GM12878 (cell line): Measurements from ENCODE around the gene UCP1. TPM values are rescaled to one million over a fixed set of nuclear protein-coding genes. Genes with fewer than 3 reads are reported as not detected.

Experiments used
- ATAC-seq: fragments of 200-7000 bp; cut with Tn5 transposase; 3 replicates; pipeline ENCODE4 v1.9.1; 2020; ENCODE audit warnings: mild to moderate bottlenecking, moderate library complexity
- BruUV-seq: library from RNA; stranded (reverse); fragments of 400-500 nt; replicated peaks from 2 replicates; lab custom pipeline; 2021; lab: Mats Ljungman, UMichigan
- CTCF ChIA-PET: fragments of 300-600 bp; sonication (Branson Sonifier 250); formaldehyde crosslinking; extraction: SDS; loops from one replicate; lab custom pipeline; 2021; ENCODE audit warnings: inconsistent platforms; lab: Yijun Ruan, JAX
- POLR2A ChIA-PET: fragments of 350-600 bp; formaldehyde crosslinking; extraction: SDS; loops from one replicate; lab custom pipeline; 2021; ENCODE audit warnings: inconsistent platforms; lab: Charles Lee
- RAD21 ChIA-PET: fragments of 300-600 bp; sonication (Branson Sonifier 250); formaldehyde crosslinking; loops from one replicate; lab custom pipeline; 2023; ENCODE audit warnings: antibody characterized with exemption; ENCODE audit not compliant: unreplicated experiment; lab: Charles Lee
- SMC1A ChIA-PET: fragments of 300-600 bp; sonication (Branson Sonifier 250); formaldehyde crosslinking; loops from one replicate; lab custom pipeline; 2023; ENCODE audit not compliant: unreplicated experiment, uncharacterized antibody; lab: Charles Lee
- DNase-seq: peaks from one replicate; pipeline ENCODE4 v3.0.0-alpha.2; 2011; ENCODE audit warnings: low read depth, low spot score
- FAIRE-seq: peaks from 3 replicates; lab custom pipeline; 2011; peaks lifted over from hg19 to GRCh38; lab: Jason Lieb, UNC
- H2AFZ ChIP-seq: 2 replicates; pipeline ENCODE4 v1.6.0; 2011; ENCODE audit warnings: low read depth, low read length, control low read depth; ENCODE audit not compliant: control insufficient read depth
- H3K27ac ChIP-seq: 2 replicates; pipeline ENCODE4 v1.5.1; 2011; ENCODE audit warnings: control low read depth; ENCODE audit not compliant: control insufficient read depth, insufficient read depth
- H3K27me3 ChIP-seq, 2 experiments: replicated peaks in 1 of 2; 2 replicates each; pipeline versions ENCODE4 v1.6.0 to v1.6.1; 2011; ENCODE audit warnings: low read length in 1 of 2; ENCODE audit not compliant: control insufficient read depth in 2 of 2, insufficient read depth in 2 of 2
- H3K36me3 ChIP-seq, 2 experiments: 2 replicates each; pipeline ENCODE4 v1.5.1; 2011; ENCODE audit warnings: low read length in 1 of 2; ENCODE audit not compliant: control insufficient read depth in 2 of 2, insufficient read depth in 2 of 2
- H3K4me1 ChIP-seq: 2 replicates; pipeline ENCODE4 v1.6.1; 2011; ENCODE audit warnings: mild to moderate bottlenecking, low read length, moderate library complexity, mixed read lengths; ENCODE audit not compliant: control insufficient read depth, insufficient read depth
- H3K4me2 ChIP-seq: 2 replicates; pipeline ENCODE4 v1.6.0; 2011; ENCODE audit warnings: control low read depth; ENCODE audit not compliant: control insufficient read depth, insufficient read depth
- H3K4me3 ChIP-seq: fragments of 200-600 bp; sonication (generic); 2 replicates; pipeline ENCODE4 v1.5.1; 2016
- H3K79me2 ChIP-seq: 2 replicates; pipeline ENCODE4 v1.6.0; 2011; ENCODE audit warnings: low read length; ENCODE audit not compliant: control insufficient read depth, insufficient read depth
- H3K9ac ChIP-seq: 2 replicates; pipeline ENCODE4 v1.8.0; 2011; ENCODE audit warnings: low read length, control low read depth, mixed read lengths; ENCODE audit not compliant: control insufficient read depth, insufficient read depth
- H3K9me3 ChIP-seq: replicated peaks from 3 replicates; pipeline ENCODE4 v1.5.1; 2011; ENCODE audit warnings: mild to moderate bottlenecking, low read length; ENCODE audit not compliant: control insufficient read depth, insufficient read depth
- H4K20me1 ChIP-seq: 2 replicates; pipeline ENCODE4 v1.6.0; 2011; ENCODE audit not compliant: control insufficient read depth, insufficient read depth
- CBX3 ChIP-seq: fragments of 200-600 bp; sonication (generic); IDR thresholded peaks from 2 replicates; pipeline ENCODE4 v1.6.1; 2016; ENCODE audit warnings: low read depth, borderline replicate concordance
- CHD2 ChIP-seq: IDR thresholded peaks from 2 replicates; pipeline ENCODE4 v1.6.1; 2011; ENCODE audit warnings: low read depth, low read length, improper control_type of control experiment, borderline replicate concordance
- CREM ChIP-seq: IDR thresholded peaks from 2 replicates; pipeline ENCODE4 v1.6.1; 2014; ENCODE audit warnings: antibody characterized with exemption, low read depth
- ETV6 ChIP-seq, 2 experiments: fragments of 450-650 bp in 1 of 2; IDR thresholded peaks in 1 of 2; conservative IDR thresholded peaks in 1 of 2; 2 replicates each; pipeline ENCODE4 v1.6.1; 2014; ENCODE audit warnings: antibody characterized with exemption in 1 of 2, borderline replicate concordance in 1 of 2, low read depth in 1 of 2, mild to moderate bottlenecking in 1 of 2, moderate library complexity in 1 of 2
- GATAD2B ChIP-seq: fragments of 450-650 bp; conservative IDR thresholded peaks from 2 replicates; pipeline ENCODE4 v1.6.1; 2017; ENCODE audit warnings: low read depth, mild to moderate bottlenecking, moderate library complexity
- PML ChIP-seq: IDR thresholded peaks from 2 replicates; pipeline ENCODE4 v1.6.1; 2012; ENCODE audit warnings: low read length, inconsistent platforms
- RAD21 ChIP-seq: IDR thresholded peaks from 2 replicates; pipeline ENCODE4 v1.6.1; 2011; ENCODE audit warnings: mild to moderate bottlenecking, low read depth, low read length, moderate library complexity; ENCODE audit not compliant: insufficient read depth
- RELA ChIP-seq: fragments of 450-650 bp; IDR thresholded peaks from 2 replicates; pipeline ENCODE4 v1.8.0; 2014; ENCODE audit warnings: borderline replicate concordance; ENCODE audit not compliant: partially characterized antibody
- RFX5 ChIP-seq: IDR thresholded peaks from 2 replicates; pipeline ENCODE4 v1.6.1; 2011; ENCODE audit warnings: low read depth, low read length, improper control_type of control experiment
- SMC3 ChIP-seq: IDR thresholded peaks from 2 replicates; pipeline ENCODE4 v1.6.1; 2011; ENCODE audit warnings: low read length, improper control_type of control experiment, borderline replicate concordance
- YY1 ChIP-seq: IDR thresholded peaks from 2 replicates; pipeline ENCODE4 v1.6.1; 2011; ENCODE audit warnings: low read depth, mild to moderate bottlenecking, low read length
- ZNF274 ChIP-seq: IDR thresholded peaks from one replicate; pipeline ENCODE4 v1.8.0; 2011; ENCODE audit not compliant: insufficient read length, insufficient read depth
- ZNF622 ChIP-seq: fragments of 450-650 bp; IDR thresholded peaks from 2 replicates; pipeline ENCODE4 v1.6.1; 2017; ENCODE audit warnings: mild to moderate bottlenecking, inconsistent platforms
- WGBS: methylation state at CpG from one replicate; pipeline ENCODE4 v1.1.6; 2016; ENCODE audit warnings: low lambda C conversion rate; ENCODE audit not compliant: insufficient replicate concordance, insufficient coverage; ENCODE audit errors: missing lambda C conversion rate; 5-methylcytosine and 5-hydroxymethylcytosine counted together
- in situ Hi-C: fragments of 300-500 bp; cut with MboI; formaldehyde crosslinking; loops from 9 replicates; pipeline ENCODE4 v1.14.3; 2018; ENCODE audit warnings: mixed read lengths
- intact Hi-C: fragments of 100-400 bp; cut with micrococcal nuclease; formaldehyde crosslinking; loops from one replicate; pipeline ENCODE4 v1.14.2; 2022; ENCODE audit not compliant: unreplicated experiment
- polyA plus RNA-seq, 11 experiments: library from polyadenylated mRNA; depleted of rRNA in 4 of 11; unstranded in 6 of 11; stranded (reverse) in 5 of 11; fragments of >200 nt; fragmentation: Nextera tagmentation in 4 of 11; fragmentation: Illumina TruSeq in 1 of 11; extraction: Ambion mirVana in 4 of 11; extraction: Trizol in 1 of 11; gene quantifications; 1 replicate in 1 of 11; 2 replicates in 10 of 11; pipeline versions ENCODE4 v1.2.1 to v1.2.3, GENCODE V29; 2011 to 2016; ENCODE audit warnings: inconsistent platforms in 2 of 11, missing spikeins in 2 of 11, low read depth in 1 of 11
- total RNA-seq, 4 experiments: library from RNA; depleted of rRNA in 3 of 4; stranded (reverse); fragments of >200 nt in 3 of 4; fragmentation: Illumina TruSeq in 1 of 4; extraction: Trizol in 1 of 4; gene quantifications; 2 replicates each; pipeline versions ENCODE4 v1.2.1 to v1.2.3, GENCODE V29; 2013 to 2021
- TF ChIP-seq, protein P1 (sequence below): fragments of 450-650 bp; IDR thresholded peaks from 2 replicates; pipeline ENCODE4 v1.6.1; 2017; ENCODE audit warnings: mild to moderate bottlenecking, moderate library complexity
- TF ChIP-seq, protein P2 (sequence below): fragments of 450-650 bp; IDR thresholded peaks from 2 replicates; pipeline ENCODE4 v1.6.1; 2018; ENCODE audit warnings: mild to moderate bottlenecking, low read depth, moderate library complexity; ENCODE audit not compliant: partially characterized antibody
- TF ChIP-seq, protein P3 (sequence below): IDR thresholded peaks from 2 replicates; pipeline ENCODE4 v1.6.1; 2011; ENCODE audit warnings: borderline replicate concordance, low read depth, mild to moderate bottlenecking, moderate library complexity, low read length; ENCODE audit not compliant: insufficient read depth, poor library complexity, severe bottlenecking

The UCP1 gene
- total and polyA plus RNA-seq, 10 of the 15 experiments (the other 5 are each of a cell fraction or from before 2014, with no cell fraction given): not detected

- RAD21 ChIA-PET: interaction anchor here (1.1 to 2.8 kb wide), 3 partner anchors 11 to 247 kb away, joined by 3 to 28 read pairs (median 4); partner anchors contain the start of gene ELMOD2
Observed at GRCh38 chr4:140607852-140608251, 39.1 kb upstream of the UCP1 start.

More at GRCh38 chr4:140607852-140608251, 39.1 kb upstream of the UCP1 start:
- no peak for TF ChIP-seq PML
- TF ChIP-seq, protein P1, sequence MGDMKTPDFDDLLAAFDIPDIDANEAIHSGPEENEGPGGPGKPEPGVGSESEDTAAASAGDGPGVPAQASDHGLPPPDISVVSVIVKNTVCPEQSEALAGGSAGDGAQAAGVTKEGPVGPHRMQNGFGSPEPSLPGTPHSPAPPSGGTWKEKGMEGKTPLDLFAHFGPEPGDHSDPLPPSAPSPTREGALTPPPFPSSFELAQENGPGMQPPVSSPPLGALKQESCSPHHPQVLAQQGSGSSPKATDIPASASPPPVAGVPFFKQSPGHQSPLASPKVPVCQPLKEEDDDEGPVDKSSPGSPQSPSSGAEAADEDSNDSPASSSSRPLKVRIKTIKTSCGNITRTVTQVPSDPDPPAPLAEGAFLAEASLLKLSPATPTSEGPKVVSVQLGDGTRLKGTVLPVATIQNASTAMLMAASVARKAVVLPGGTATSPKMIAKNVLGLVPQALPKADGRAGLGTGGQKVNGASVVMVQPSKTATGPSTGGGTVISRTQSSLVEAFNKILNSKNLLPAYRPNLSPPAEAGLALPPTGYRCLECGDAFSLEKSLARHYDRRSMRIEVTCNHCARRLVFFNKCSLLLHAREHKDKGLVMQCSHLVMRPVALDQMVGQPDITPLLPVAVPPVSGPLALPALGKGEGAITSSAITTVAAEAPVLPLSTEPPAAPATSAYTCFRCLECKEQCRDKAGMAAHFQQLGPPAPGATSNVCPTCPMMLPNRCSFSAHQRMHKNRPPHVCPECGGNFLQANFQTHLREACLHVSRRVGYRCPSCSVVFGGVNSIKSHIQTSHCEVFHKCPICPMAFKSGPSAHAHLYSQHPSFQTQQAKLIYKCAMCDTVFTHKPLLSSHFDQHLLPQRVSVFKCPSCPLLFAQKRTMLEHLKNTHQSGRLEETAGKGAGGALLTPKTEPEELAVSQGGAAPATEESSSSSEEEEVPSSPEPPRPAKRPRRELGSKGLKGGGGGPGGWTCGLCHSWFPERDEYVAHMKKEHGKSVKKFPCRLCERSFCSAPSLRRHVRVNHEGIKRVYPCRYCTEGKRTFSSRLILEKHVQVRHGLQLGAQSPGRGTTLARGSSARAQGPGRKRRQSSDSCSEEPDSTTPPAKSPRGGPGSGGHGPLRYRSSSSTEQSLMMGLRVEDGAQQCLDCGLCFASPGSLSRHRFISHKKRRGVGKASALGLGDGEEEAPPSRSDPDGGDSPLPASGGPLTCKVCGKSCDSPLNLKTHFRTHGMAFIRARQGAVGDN: no peak
- TF ChIP-seq CBX3: no peak
- no peak for TF ChIP-seq ZNF622
- TF ChIP-seq, protein P2, sequence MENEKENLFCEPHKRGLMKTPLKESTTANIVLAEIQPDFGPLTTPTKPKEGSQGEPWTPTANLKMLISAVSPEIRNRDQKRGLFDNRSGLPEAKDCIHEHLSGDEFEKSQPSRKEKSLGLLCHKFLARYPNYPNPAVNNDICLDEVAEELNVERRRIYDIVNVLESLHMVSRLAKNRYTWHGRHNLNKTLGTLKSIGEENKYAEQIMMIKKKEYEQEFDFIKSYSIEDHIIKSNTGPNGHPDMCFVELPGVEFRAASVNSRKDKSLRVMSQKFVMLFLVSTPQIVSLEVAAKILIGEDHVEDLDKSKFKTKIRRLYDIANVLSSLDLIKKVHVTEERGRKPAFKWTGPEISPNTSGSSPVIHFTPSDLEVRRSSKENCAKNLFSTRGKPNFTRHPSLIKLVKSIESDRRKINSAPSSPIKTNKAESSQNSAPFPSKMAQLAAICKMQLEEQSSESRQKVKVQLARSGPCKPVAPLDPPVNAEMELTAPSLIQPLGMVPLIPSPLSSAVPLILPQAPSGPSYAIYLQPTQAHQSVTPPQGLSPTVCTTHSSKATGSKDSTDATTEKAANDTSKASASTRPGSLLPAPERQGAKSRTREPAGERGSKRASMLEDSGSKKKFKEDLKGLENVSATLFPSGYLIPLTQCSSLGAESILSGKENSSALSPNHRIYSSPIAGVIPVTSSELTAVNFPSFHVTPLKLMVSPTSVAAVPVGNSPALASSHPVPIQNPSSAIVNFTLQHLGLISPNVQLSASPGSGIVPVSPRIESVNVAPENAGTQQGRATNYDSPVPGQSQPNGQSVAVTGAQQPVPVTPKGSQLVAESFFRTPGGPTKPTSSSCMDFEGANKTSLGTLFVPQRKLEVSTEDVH: no peak
- TF ChIP-seq CREM: no peak
- TF ChIP-seq, protein P3, sequence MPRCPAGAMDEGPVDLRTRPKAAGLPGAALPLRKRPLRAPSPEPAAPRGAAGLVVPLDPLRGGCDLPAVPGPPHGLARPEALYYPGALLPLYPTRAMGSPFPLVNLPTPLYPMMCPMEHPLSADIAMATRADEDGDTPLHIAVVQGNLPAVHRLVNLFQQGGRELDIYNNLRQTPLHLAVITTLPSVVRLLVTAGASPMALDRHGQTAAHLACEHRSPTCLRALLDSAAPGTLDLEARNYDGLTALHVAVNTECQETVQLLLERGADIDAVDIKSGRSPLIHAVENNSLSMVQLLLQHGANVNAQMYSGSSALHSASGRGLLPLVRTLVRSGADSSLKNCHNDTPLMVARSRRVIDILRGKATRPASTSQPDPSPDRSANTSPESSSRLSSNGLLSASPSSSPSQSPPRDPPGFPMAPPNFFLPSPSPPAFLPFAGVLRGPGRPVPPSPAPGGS: no peak
- no peak for TF ChIP-seq YY1
- no peak for TF ChIP-seq ETV6 (conservative IDR thresholded peaks at IDR 0.05 in 1 of 2, IDR thresholded peaks at IDR 0.05 in 1 of 2; ENCODE audit: borderline replicate concordance in 1 of 2, low read depth in 1 of 2)
- no peak for TF ChIP-seq RFX5
- TF ChIP-seq ZNF274: no peak
- TF ChIP-seq RAD21: no peak
- no peak for TF ChIP-seq RELA
- no peak for TF ChIP-seq CHD2
- no peak for TF ChIP-seq GATAD2B
- TF ChIP-seq SMC3: no peak
- in situ Hi-C loops: no loop called here
- Histone ChIP-seq H3K36me3 (no peaks in the 10 kb centered on the region), H3K27ac (no peak overlapping the region), H4K20me1 (no peaks in the 10 kb centered on the region), H3K9ac (no peak overlapping the region), H3K4me2 (no peak overlapping the region), H3K79me2 (no peaks in the 10 kb centered on the region), H3K9me3 (no peaks in the 10 kb centered on the region), H3K27me3 (no peaks in the 10 kb centered on the region), H3K4me3 (no peak overlapping the region), H3K4me1 (no peaks in the 10 kb centered on the region), H2AFZ (no peak overlapping the region)
- ChIA-PET SMC1A (interaction anchor here (1.0 to 4.0 kb wide), 4 partner anchors 239 to 556 kb away, joined by 3 to 39 read pairs (median 4); no protein-coding TSS in a partner anchor), CTCF (interaction anchor here (1.7 to 5.6 kb wide), 4 partner anchors 8 to 248 kb away, joined by 6 to 88 read pairs (median 18); no protein-coding TSS in a partner anchor), POLR2A (no interaction called here)
- DNase-seq (no peak), ATAC-seq (no peak), FAIRE-seq (no peak)
- intact Hi-C loops: no loop called here
- WGBS: 74% methylated on average over 4 of the region's 4 CpGs
- BruUV-seq: no TSS peak
